Endothelial cell of umbilical vein (primary cell): ENCODE measurements around the gene KIF6. TPM values are rescaled to one million over a fixed set of nuclear protein-coding genes. Genes with fewer than 3 reads are reported as not detected.

Source experiments
- BruUV-seq: library from RNA; stranded (reverse); fragments of 400-500 nt; replicated peaks from 2 replicates; lab custom pipeline; 2021; lab: Mats Ljungman, UMichigan
- CTCF ChIA-PET: fragments of 300-600, 350-600 bp; sonication (Branson Sonifier 250); formaldehyde crosslinking; loops from one replicate; lab custom pipeline; 2021; ENCODE audit warnings: antibody characterized with exemption, inconsistent platforms; lab: Charles Lee
- POLR2A ChIA-PET: fragments of 300-600, 350-600 bp; sonication (Branson Sonifier 250); formaldehyde crosslinking; loops from one replicate; lab custom pipeline; 2021; ENCODE audit warnings: antibody characterized with exemption, inconsistent platforms; lab: Charles Lee
- DNase-seq: peaks from one replicate; pipeline ENCODE4 v3.0.0-alpha.2; 2011; ENCODE audit warnings: low read depth, low spot score
- FAIRE-seq: peaks from 2 replicates; lab custom pipeline; 2011; peaks lifted over from hg19 to GRCh38; lab: Jason Lieb, UNC
- H2AFZ ChIP-seq: 2 replicates; pipeline ENCODE4 v1.6.0; 2012; ENCODE audit warnings: low read depth, low read length, control low read depth, inconsistent platforms
- H3K27ac ChIP-seq: 2 replicates; pipeline ENCODE4 v1.5.1; 2011; ENCODE audit warnings: low read depth, mild to moderate bottlenecking, control low read depth, low read length, moderate library complexity; ENCODE audit not compliant: insufficient read depth
- H3K27me3 ChIP-seq, 2 experiments: 2 replicates each; pipeline versions ENCODE4 v1.6.0 to v1.6.1; 2011; ENCODE audit warnings: low read length in 2 of 2, mixed read lengths in 1 of 2; ENCODE audit not compliant: control insufficient read depth in 2 of 2, insufficient read depth in 2 of 2
- H3K36me3 ChIP-seq, 2 experiments: 2 replicates in 1 of 2; 3 replicates in 1 of 2; pipeline ENCODE4 v1.5.1; 2011; ENCODE audit warnings: low read length in 2 of 2, mild to moderate bottlenecking in 1 of 2, moderate library complexity in 1 of 2; ENCODE audit not compliant: control insufficient read depth in 2 of 2, insufficient read depth in 2 of 2; ENCODE audit errors: extremely low read depth in 1 of 2
- H3K4me1 ChIP-seq: 3 replicates; pipeline ENCODE4 v1.5.1; 2011; ENCODE audit warnings: mild to moderate bottlenecking, low read length; ENCODE audit not compliant: control insufficient read depth, insufficient read depth; ENCODE audit errors: extremely low read depth
- H3K4me2 ChIP-seq: 2 replicates; pipeline ENCODE4 v1.6.1; 2011; ENCODE audit warnings: low read length, control low read depth, mixed read lengths; ENCODE audit not compliant: insufficient read depth
- H3K4me3 ChIP-seq, 3 experiments: fragments of 200-600 bp in 1 of 3; sonication (generic), shearing (Covaris generic) in 1 of 3; replicated peaks in 1 of 3; 2 replicates each; pipeline ENCODE4 v1.5.1; 2011 to 2016; ENCODE audit warnings: control low read depth in 3 of 3, low read length in 3 of 3, mild to moderate bottlenecking in 2 of 3, inconsistent platforms in 1 of 3, low read depth in 1 of 3, moderate library complexity in 1 of 3; ENCODE audit not compliant: insufficient read depth in 1 of 3
- H3K79me2 ChIP-seq: 2 replicates; pipeline ENCODE4 v1.6.0; 2012; ENCODE audit warnings: low read length, inconsistent platforms; ENCODE audit not compliant: control insufficient read depth, insufficient read depth
- H3K9ac ChIP-seq: replicated peaks from 2 replicates; pipeline ENCODE3; 2011; ENCODE audit warnings: low read length, control low read depth; ENCODE audit not compliant: insufficient read depth; ENCODE audit errors: extremely low read depth
- H3K9me1 ChIP-seq: replicated peaks from 3 replicates; pipeline ENCODE4 v1.6.0; 2011; ENCODE audit warnings: mild to moderate bottlenecking, low read length; ENCODE audit not compliant: control insufficient read depth, insufficient read depth; ENCODE audit errors: extremely low read depth
- H3K9me3 ChIP-seq: replicated peaks from 2 replicates; pipeline ENCODE4 v1.5.1; 2012; ENCODE audit warnings: low read length, inconsistent platforms; ENCODE audit not compliant: control insufficient read depth, insufficient read depth
- H4K20me1 ChIP-seq: replicated peaks from 2 replicates; pipeline ENCODE3; 2011; ENCODE audit warnings: mild to moderate bottlenecking, low read length; ENCODE audit not compliant: control insufficient read depth, insufficient read depth; ENCODE audit errors: extremely low read depth
- CTCF ChIP-seq, 2 donors: IDR thresholded peaks; 1 replicate in 1 of 2; 2 replicates in 1 of 2; pipeline ENCODE4 v1.5.1; 2011; ENCODE audit warnings: low read length in 2 of 2, mild to moderate bottlenecking in 2 of 2, moderate library complexity in 2 of 2, control low read depth in 1 of 2, inconsistent platforms in 1 of 2, low read depth in 1 of 2; ENCODE audit not compliant: insufficient read depth in 1 of 2; ENCODE audit errors: extremely low read depth in 1 of 2
- EZH2 ChIP-seq: IDR thresholded peaks from 2 replicates; pipeline ENCODE4 v1.6.1; 2012; ENCODE audit warnings: borderline replicate concordance, low read depth, mild to moderate bottlenecking, moderate library complexity, low read length, inconsistent platforms; ENCODE audit not compliant: severe bottlenecking
- FOS ChIP-seq: IDR thresholded peaks from 2 replicates; pipeline ENCODE4 v1.6.1; 2011; ENCODE audit warnings: mild to moderate bottlenecking, low read length, moderate library complexity, borderline replicate concordance; ENCODE audit not compliant: insufficient read depth
- GATA2 ChIP-seq: IDR thresholded peaks from 2 replicates; pipeline ENCODE4 v1.7.0; 2011; ENCODE audit warnings: low read depth, mild to moderate bottlenecking, moderate library complexity, mixed read lengths, low read length; ENCODE audit not compliant: insufficient read length, insufficient read depth
- JUN ChIP-seq: IDR thresholded peaks from 2 replicates; pipeline ENCODE4 v1.6.1; 2011; ENCODE audit warnings: borderline replicate concordance, low read depth; ENCODE audit not compliant: insufficient read length, insufficient read depth
- MAX ChIP-seq: IDR thresholded peaks from 2 replicates; pipeline ENCODE4 v1.6.1; 2011; ENCODE audit not compliant: insufficient read depth, insufficient read length
- MYC ChIP-seq: IDR thresholded peaks from one replicate; pipeline ENCODE4 v1.6.1; 2011; ENCODE audit warnings: mild to moderate bottlenecking, low read depth, low read length
- POLR2A ChIP-seq: IDR thresholded peaks from 2 replicates; pipeline ENCODE4 v1.6.1; 2012; ENCODE audit warnings: low read depth, mild to moderate bottlenecking, control low read depth, low read length
- POLR2AphosphoS5 ChIP-seq: IDR thresholded peaks from 2 replicates; pipeline ENCODE4 v1.6.1; 2012; ENCODE audit warnings: low read depth, mild to moderate bottlenecking, control low read depth, low read length, moderate library complexity; ENCODE audit not compliant: insufficient read depth
- dilution Hi-C: fragments of 300-500 bp; cut with MboI; formaldehyde crosslinking; loops from one replicate; pipeline ENCODE4 v1.15.0; 2019; ENCODE audit warnings: low sequenced_read_pairs; ENCODE audit not compliant: extremely low pct_ligation_motif_present
- intact Hi-C: fragments of 100-400 bp; cut with micrococcal nuclease; formaldehyde crosslinking; loops from one replicate; pipeline ENCODE4 v1.10.0; 2022
- polyA plus RNA-seq, 4 experiments: library from polyadenylated mRNA; depleted of rRNA in 3 of 4; stranded (reverse) in 3 of 4; unstranded in 1 of 4; fragments of >200 nt; gene quantifications; 2 replicates each; pipeline versions ENCODE4 v1.2.1 to v1.2.3, GENCODE V29; 2011 to 2012; ENCODE audit warnings: missing spikeins in 1 of 4
- total RNA-seq: library from RNA; stranded (reverse); gene quantifications from 2 replicates; pipeline ENCODE4 v1.2.3, GENCODE V29; 2021

Gene KIF6
- total and polyA plus RNA-seq, 2 donors (not counting 3 experiments of a cell fraction or from before 2014, with no cell fraction given) = not detected

- ChIA-PET CTCF (no interaction called here), POLR2A (no interaction called here)
- no peaks in the 10 kb centered on the region for H4K20me1 ChIP-seq
- TF ChIP-seq MYC = no peak
- TF ChIP-seq CTCF (IDR thresholded peaks at IDR 0.05; ENCODE audit: extremely low read depth in 1 of 2, insufficient read depth in 1 of 2, low read depth in 1 of 2, low read length in 2 of 2) = no peak
- no peak for TF ChIP-seq MAX
- no peak for TF ChIP-seq FOS
- TF ChIP-seq POLR2AphosphoS5 = no peak
- no TSS peak for BruUV-seq
- dilution Hi-C loops = no loop called here
- no peaks in the 10 kb centered on the region for H3K9me3 ChIP-seq
- no peaks in the 10 kb centered on the region for H3K79me2 ChIP-seq
- no peak overlapping the region for H3K9ac ChIP-seq
- H3K4me1 ChIP-seq = no peaks in the 10 kb centered on the region
- no peak for FAIRE-seq
- H2AFZ ChIP-seq = no peak overlapping the region
- H3K36me3 ChIP-seq = no peaks in the 10 kb centered on the region
- no peak overlapping the region for H3K4me2 ChIP-seq
- intact Hi-C loops = no loop called here
- no peaks in the 10 kb centered on the region for H3K9me1 ChIP-seq
- H3K4me3 ChIP-seq = no peak overlapping the region
- no peak overlapping the region for H3K27ac ChIP-seq
- H3K27me3 ChIP-seq = no peaks in the 10 kb centered on the region
- DNase-seq = no peak
These were observed 6.4 kb upstream of the KIF6 start for GRCh38 chr6:39731565-39731964.

- no peak for FAIRE-seq
- Histone ChIP-seq H3K9me3 (no peaks in the 10 kb centered on the region), H3K4me1 (no peaks in the 10 kb centered on the region), H3K9me1 (no peaks in the 10 kb centered on the region), H3K9ac (no peak overlapping the region), H3K27me3 (no peaks in the 10 kb centered on the region), H3K27ac (no peak overlapping the region), H3K36me3 (no peaks in the 10 kb centered on the region), H2AFZ (no peak overlapping the region), H4K20me1 (no peaks in the 10 kb centered on the region), H3K4me3 (no peak overlapping the region), H3K79me2 (no peaks in the 10 kb centered on the region), H3K4me2 (no peak overlapping the region)
- POLR2A ChIA-PET = no interaction called here
- TF ChIP-seq CTCF (IDR thresholded peaks at IDR 0.05; ENCODE audit: extremely low read depth in 1 of 2, insufficient read depth in 1 of 2, low read depth in 1 of 2, low read length in 2 of 2) (no peak), MAX (no peak), MYC (no peak), POLR2AphosphoS5 (no peak), FOS (no peak), POLR2A (no peak), JUN (no peak), GATA2 (no peak), EZH2 (no peak)
- DNase-seq = no peak
- intact Hi-C loops (loop anchor here (10.0 kb wide), 1 partner anchor 155 kb away; no protein-coding TSS in a partner anchor), dilution Hi-C loops (no loop called here)
- BruUV-seq = no TSS peak
- CTCF ChIA-PET = no interaction called here
These were observed 4.7 kb upstream of the KIF6 start for GRCh38 chr6:39729945-39730344.
